NCI-H1092 treated with DMSO at 0.1 percent for 48 hours (cell line): Measurements from ENCODE around the gene PITX1.
"Not testable (repeated sequence)": the region's sequence is repeated elsewhere in the genome, so short reads cannot be mapped to it uniquely, and the experiment has no call there.

Source experiments
- DNase-seq: peaks from one replicate; lab custom pipeline; 2025; lab: John Stamatoyannopoulos, UW

PITX1 gene

DNA sequence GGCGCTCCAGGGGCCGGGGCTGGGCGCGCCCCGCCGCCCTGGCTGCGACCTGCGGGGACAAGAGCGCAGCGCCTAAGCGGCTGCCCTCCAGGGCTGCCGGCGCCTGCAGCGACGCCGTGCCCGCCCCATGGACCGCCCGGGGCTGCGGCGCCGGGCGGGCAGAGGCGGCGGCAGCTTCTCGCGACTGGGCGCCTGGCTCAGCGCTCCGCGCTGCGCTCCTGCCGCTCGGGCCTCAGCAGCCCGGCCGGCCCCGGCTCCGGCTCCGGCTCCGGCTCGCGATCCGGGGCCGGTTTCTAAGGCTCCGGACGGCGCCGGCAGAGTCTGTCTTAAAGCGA lies at the start of gene PITX1:
PITX1 (minus strand) TSS at position 328 of the 335 bp plus-strand sequence. CDS start 347 bp downstream, outside the sequence.
- no peak for DNase-seq

DNA sequence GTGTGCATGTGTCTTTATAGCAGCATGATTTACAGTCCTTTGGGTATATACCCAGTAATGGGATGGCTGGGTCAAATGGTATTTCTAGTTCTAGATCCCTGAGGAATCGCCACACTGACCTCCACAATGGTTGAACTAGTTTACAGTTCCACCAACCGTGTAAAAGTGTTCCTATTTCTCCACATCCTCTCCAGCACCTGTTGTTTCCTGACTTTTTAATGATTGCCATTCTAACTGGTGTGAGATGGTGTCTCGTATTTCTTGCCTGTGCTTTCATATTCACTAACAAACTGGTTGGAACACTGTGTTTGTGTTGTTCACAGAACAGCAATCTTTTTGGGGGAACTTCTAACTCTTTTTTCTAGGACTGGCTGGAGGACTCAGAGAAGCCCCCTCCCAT lies 49.3 kb upstream of the PITX1 start:
- DNase-seq, result not testable (repeated sequence)

DNA sequence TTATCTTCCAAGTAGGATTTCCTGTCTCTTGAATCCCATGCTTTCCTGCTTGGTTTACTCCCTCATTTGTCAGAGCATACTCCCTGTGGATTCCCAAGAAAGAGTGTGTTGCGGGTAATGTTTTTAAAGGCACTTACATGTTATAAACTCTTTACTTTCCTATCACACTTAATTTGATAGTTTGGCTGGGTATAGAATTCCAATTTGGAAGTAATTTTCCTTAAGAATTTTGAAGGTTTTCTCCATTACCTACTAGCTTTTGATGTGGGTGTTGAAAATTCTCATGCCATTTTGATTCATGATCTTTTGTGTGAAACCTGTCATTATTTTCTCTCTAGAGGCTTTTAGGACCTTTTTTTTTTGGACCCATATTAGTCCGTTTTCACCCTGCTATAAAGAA lies 47.2 kb upstream of the PITX1 start:
- DNase-seq, result no peak

DNA sequence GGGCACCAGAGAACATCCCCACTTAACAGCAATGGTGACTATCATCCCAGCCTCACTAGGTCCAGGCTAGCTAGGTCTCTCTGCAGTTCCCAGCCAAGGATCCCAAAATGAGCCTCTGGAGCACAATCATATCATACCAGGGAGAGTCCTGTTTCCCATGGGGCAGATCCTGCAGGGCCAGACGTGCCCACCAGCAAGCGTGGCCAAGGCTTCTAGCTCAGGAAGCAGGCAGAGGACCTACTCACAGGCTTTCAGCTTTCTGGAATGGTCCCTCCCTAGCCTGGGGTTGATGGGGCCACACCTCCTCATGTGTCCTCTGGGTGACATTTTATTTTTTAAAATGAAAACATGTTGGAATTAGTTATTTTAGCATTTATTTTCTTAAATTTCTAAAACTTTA lies 45.7 kb upstream of the PITX1 start:
- no peak for DNase-seq

DNA sequence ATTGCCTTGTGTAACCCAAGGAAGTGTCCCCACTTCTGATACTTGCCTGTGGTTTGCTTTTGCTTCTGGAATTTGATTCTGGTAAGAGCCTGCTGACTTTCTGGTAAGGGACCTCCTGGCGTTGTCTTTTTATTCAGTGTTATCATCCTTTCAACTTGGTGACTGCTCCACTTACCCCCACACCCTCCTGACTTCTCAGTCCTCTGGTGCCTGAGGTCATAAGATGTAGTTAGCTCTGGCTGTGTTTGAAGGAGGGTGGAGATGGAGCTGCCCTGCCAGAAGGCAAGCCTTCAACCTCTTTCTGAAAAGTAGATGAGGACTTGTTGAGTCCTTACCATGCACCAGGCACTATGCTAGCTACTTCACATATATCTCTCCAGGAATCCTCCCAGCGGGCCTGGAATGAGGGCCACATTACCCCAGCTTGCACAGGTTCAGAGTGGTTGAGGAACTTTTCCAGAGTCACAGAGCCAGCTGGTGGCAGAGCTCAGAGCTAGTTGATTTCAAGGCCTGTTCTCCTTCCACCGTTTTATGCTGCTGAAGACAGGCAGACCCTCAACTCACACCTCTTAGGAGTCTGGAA lies 45.2 kb upstream of the PITX1 start:
- no peak for DNase-seq

DNA sequence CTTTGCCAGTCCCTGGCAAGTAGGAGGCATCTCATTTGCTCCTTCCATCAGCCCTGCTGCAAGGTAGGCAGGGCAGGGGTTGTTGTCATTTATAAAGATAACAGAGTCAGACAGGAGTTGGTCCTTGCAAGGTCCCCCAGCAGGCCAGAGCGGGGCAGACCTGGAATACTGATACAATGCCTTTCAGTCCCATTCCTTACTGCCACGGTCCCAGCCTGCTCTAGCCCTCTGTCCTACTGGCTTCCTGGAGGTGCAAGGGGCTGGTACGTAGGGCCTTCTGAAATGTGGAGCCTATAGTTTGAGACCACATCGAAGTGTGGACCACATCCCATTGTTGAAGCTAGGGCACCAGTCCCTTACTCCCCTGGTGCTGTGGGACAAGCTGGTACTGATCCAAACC lies 42.8 kb upstream of the PITX1 start:
- DNase-seq, result no peak

DNA sequence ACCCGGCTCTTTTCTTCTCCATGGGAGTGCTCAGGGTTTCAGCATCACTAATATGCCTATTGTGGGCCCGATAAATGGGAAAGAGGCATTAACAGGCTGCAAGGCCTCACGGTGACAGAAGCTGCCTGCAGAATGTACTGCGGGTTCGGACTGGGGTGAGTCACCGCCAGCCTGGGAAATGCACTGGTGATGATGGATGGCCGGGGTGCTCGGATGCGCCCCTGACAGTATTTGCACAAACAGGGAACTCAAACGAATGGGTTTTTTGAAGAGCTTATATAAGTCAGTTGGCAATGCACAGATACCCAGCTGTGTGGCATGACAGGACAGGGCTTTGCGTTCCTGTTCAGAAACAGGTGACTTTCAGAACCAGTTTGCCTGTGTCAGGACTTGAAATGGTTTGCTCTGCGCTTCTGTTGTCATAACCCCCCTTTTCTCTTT lies 42.0 kb upstream of the PITX1 start:
- DNase-seq, result no peak

DNA sequence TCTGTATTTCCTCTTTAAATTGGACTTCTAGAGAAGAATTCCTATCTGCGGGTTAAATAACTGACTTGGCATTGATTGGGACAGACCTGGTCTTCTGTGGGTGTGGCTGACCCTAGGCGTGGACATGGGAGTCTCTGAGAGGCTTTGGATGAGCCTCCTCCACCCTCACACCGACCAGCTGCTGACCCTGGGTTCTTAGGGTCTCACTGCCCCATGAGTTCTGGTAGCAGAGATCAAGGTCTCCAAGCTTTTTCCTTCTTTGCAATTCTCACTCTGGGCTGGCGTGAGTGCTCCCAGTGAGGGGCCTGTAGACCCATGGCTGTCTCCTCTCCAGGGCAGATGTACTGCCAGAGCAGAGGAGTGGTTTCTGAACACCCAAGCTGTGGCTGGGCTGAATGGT lies 41.6 kb upstream of the PITX1 start:
- DNase-seq, result no peak

DNA sequence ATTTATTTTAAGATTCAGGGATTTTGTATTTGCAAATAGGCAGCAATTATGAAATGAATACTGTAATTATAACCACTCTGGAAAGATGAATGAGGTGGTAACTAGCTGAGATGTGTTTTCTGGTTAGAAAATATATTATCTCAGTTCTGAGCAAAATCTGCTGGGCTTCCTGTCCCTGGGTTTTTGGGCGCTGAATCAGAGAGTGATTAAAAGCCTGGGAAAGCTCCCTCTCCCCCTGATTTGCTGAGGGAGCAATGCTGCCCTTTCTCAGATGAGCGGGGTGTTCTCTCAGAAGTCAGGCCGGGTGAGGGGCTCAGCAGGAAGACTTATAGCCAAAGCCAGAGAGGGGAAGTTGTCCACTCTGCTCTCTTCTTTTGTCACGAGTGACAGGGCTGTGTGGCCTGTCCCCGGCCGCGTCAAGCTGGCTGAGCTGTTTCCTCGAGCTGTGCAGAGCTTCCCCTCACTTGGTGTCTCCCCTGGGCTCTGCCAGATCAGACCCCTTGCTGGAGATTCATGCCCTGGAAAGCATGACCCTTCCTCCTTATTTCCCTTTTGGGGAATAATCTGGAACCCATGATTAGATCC lies 39.8 kb upstream of the PITX1 start:
- DNase-seq, result no peak

DNA sequence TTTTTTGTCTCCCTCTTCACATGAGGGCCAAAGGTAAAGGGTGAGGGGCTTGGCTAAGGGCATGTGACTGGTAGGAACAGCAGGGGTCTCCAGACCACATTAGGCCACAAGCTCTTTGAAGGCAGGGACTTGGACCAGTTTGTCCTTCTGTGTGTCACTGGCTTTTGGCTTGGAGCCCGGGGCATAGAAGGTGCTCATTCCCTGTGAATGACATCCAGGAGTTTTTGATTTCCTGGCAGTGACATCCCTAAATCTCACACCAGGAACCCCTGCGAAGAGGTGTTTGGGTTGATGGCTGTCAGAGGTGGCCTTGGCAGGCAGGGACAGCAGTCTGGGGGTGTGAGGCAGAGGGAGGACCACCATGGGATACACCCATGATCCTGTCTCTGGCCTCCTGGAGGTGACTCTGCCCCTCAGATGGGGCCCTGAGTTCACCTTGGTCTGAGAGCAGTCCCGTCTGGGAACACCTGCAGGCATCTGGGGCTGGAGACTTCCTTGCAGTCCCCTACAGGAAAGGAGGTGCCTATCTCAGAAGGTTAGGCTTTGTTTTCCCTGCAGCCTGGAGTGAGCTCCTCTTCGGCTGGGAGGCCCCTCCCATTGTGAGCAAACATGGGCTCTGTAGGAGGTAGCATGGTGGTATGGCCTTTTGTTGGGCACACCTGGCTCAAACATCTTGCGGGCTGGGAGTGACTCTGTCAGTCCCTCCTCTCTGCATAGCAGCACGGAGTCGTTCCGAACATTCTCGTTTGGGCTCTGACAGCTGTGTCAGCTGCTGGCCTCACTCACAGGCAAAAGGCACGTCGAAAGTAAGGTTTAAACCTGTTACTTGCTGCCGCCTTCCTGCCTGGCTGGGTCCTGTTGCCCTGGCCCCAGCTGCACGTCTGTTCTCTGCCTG lies 38.6 kb upstream of the PITX1 start:
- DNase-seq, result no peak

DNA sequence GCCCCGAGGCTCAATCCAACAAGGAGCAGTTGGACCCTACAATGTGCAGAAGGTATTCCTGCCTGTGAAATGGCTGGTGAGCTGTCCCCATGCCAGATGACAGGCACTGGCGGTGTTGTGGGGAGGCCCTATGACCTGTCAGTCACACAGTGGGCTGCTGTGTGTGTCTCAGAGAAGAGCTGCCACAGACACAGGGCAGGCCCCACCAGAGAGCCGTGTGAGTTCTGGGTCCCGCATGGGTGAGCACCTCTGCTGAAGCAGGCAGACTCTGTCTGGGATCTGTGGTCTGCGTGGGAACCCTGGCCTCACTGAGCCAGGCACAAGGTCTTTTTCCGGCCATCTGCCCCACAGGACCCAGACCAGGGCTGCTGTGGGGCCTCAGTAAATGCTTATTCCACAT lies 37.3 kb upstream of the PITX1 start:
- no peak for DNase-seq

DNA sequence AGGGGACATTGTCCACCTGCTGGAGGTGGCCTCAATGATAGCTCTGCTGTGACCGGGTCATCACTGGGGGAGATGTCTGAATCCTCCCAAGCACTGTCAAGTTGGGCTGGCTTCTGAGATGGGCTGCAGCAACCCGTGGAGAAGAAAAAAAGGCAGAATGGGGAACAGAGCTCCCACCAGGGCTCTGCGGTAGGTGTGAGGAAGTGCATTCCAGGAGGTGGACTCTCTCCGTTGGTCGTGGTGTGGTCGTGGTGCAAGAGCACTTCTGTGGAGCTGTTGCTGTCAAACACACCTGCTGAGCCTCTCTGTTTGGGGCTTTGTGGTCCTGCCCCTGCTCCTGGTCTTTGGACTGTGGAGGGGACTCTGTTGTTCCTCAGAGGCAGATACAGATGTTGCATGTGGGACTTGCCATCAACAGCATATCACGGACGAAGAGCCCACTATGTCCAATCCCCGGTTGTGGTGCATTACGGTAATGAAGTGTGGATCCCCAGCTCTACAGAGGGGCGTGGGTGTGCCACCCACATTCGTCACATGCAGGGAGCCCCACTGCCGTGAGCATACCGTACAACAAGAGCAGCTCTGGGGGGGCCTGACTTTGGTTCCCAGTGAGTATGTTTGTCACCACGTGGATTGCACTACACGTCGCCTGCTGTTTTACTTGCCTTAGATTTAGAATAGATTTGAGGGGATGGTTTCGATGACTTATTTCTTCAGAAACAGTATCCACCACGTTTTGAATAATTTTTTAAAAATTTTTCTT lies 36.0 kb upstream of the PITX1 start:
- DNase-seq, result no peak

DNA sequence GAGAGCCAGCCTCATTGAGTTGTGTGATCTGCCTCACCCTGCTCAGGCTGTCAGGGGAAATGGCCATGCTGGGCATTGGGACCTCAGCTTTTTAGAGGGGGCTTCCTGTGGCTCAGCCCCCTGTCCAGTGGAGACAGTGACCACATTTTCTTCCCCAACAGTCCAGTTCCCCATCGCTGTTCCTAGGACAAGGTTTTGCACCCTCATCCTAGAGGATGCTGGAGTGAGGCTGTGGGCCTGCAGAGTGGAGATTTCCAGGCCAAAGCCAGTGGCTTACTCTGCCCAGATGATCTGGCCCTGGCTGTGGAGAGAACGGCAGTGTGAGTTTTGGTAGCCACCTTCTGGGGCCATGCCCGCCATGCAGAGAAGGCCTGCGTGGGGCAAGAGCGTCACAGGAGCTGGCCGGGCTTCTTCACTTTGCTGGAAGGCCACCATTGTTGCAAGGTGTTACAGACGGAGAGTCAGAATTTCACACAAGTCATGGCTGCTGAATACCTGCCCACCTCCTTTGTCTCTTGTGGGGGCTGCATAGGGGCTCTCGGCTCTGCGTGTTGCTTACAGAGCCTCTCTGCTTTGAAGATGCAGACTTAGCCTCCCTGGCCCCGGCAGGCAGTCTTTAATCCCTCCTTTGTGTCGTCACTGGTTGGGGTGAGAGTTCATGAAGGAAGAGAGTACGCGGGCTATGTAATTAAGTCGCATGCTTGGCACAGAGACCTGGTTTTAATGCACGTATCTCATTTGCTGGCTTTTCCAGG lies 35.2 kb upstream of the PITX1 start:
- no peak for DNase-seq

DNA sequence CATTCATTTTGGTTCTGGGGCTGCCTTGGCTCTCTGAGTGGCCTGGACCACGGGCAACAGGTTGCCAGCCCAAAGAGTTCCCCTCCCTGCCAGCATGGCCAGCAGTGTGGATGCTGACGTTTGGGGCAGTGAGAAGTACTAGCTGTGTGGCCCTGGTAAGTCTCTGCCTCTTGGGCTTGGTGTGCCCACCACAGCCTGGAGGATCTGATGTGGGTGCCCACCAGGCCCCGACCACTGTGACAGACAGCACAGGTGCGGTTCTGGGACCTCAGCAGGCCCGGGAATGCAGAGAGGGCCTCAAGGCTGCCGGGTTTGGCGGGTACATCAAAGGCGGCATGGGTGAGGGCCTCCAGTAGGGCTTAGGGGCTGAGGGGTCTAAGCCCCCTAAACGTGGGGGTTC lies 33.6 kb upstream of the PITX1 start:
- DNase-seq, result no peak

DNA sequence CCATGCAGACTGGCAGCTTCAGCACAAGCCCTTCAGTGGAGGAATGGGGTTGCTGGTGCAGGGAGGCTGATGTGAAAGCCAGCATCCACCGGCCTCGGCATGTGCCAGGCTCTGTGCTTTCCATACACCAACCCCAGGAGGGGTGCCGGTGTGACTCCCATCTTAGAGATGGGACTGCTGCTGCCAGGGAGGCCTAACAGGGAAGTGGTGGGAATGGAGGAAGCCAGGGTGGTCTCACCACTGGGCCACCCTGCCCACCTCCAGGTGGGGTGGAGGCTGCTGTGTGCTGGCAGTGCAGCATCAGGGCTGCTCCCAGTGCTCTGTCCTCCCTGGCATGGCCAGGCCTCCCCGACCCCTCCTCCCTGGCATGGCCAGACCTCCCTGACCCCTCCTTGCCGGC lies 32.8 kb upstream of the PITX1 start:
- no peak for DNase-seq

DNA sequence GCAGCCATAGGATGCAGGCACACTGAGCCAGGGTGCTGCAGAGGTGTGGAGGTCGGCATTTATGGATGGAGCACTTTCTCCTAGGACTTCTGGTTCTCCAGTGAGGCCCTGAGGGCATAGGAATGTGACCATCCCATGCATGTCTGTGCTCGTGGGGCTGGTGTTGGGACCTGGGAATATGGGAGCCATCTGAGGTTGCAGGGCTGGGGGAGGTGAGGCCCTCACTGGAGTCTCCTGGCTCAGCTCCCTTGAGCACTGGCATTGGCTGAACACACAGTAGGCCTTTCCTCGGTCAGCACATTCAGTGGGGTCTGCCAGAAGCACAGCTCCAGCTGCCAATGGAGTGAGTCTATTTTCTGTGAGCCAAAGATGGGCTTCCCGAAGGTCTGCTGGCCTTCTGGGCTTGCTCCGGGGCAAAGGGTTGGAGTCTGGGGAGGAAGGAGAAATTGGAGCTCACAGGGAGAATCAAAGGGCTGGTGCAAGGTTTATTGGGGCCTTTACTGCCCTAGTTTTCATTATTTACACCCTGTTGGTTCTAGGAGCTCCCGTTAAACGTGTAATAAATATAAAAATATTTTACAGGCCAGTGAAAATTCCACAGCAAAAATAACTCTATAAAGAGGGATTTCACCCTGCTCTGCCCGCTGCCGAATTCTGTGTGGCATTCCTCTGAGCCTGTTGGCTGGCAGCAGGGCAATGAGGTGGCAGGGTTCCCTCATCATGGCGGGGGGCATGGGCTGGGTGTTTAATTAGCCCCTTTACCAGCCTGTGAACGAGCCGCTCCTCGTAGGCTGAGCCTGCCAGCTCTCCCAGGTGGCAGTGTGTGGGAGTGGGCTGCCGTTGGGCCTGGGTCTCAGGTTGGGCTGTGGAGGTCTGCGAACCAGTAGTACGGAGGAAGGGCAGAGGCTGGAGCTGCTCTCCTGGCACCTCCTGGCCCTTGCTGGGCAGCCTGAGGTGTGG lies 31.6 kb upstream of the PITX1 start:
- no peak for DNase-seq

DNA sequence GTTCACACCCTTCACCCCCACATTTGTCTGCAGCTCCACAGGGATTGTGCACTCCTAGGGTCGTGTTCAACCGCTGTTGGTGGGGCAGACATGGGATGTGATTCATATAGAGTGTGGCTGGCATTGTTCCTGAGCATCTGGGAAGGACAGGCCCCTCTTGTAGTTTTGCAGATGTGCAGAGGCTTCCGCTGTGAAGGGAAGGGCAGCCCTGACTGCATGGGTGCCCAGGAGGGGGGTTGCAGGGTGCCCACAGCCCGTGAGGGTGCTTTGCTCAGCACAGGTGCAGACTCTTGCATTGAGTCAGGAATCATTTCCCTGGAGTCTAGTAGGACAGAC lies 30.2 kb upstream of the PITX1 start:
- no peak for DNase-seq

DNA sequence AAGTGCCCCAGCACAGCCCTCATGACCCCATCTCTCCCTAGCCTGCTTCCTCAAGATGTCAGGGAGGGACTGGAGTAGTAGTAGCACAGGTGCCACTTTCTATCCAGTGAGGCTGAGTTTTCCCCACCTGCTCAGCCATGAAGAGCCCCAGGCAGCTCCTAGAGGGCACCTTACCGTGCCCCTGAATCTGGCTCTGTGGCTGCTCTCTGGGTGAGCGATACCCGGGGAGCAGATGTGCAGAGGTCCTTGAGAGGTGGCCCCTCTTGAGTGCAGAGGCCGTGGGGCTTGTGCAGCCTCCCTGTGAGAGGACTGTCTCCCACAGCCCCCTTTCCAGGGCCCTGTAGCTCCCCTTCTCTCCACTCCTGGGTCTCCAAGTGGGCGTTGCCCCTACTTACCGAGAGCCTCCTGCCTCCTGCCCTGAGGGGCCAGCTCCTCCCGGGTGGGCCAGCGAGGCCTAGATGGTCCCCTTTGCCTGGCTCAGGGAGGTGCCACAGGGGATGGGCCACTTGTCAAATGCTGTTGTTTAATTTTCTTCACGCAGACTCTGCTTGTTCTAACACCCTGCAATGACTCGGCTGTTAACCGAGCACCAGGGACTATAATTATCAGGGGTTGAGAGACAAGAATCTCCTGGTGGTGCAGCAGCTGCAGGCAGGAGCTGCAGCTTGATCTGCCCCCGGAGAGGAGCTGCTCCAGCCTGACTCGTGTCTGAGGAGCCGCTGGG lies 29.6 kb upstream of the PITX1 start:
- no peak for DNase-seq

DNA sequence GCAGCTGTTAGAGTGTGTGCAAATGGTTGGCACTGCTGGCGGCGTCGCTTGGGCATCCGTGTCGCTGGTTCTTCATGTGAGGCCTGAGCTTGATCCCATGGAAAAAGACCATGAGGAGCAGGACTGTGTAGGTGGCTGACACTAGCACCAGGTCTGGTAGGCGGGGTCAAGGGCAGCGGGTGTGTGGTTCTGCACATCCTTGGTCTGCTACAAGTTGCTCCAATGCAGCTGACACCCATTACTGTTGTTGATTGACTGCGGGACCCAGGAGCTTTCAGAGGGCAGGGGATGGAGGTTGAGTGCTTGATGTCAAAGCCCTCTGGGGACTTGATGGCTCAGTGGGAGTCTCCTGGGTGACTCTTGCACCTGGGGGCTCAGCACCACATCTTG lies 29.0 kb upstream of the PITX1 start:
- DNase-seq, result no peak
